NCI-H1092 (cell line): ENCODE data around the gene TNRC6C.

Experiments
- DNase-seq: peaks from one replicate; lab custom pipeline; 2025; lab: John Stamatoyannopoulos, UW

Gene TNRC6C

GRCh38 chr17:78082988-78083387 lies 124.5 kb downstream of the TNRC6C start:
- no peak for DNase-seq

- no peak for DNase-seq
Measured at GRCh38 chr17:78086740-78087139, 128.2 kb downstream of the TNRC6C start.

- no peak for DNase-seq
Measured at GRCh38 chr17:78088529-78088928, 130.0 kb downstream of the TNRC6C start.

GRCh38 chr17:78089576-78090281 lies 131.2 kb downstream of the TNRC6C start:
- no peak for DNase-seq

- DNase-seq, result no peak
Measured at GRCh38 chr17:78092794-78093324, 134.4 kb downstream of the TNRC6C start.

- no peak for DNase-seq
Measured at GRCh38 chr17:78095035-78095434, 136.5 kb downstream of the TNRC6C start.

- no peak for DNase-seq
Measured at GRCh38 chr17:78096093-78096492, 137.6 kb downstream of the TNRC6C start.

- no peak for DNase-seq
Measured at GRCh38 chr17:78101112-78101511, 142.6 kb downstream of the TNRC6C start.

- no peak for DNase-seq
Measured at GRCh38 chr17:78101542-78101941, 143.0 kb downstream of the TNRC6C start.

- DNase-seq, result no peak
Measured at GRCh38 chr17:78103311-78103710, 144.8 kb downstream of the TNRC6C start.

GRCh38 chr17:78104540-78104941 lies 146.0 kb downstream of the TNRC6C start:
- no peak for DNase-seq

GRCh38 chr17:78105101-78105500 lies 146.6 kb downstream of the TNRC6C start:
- no peak for DNase-seq

GRCh38 chr17:78105551-78105950 lies 147.0 kb downstream of the TNRC6C start:
- no peak for DNase-seq

- no peak for DNase-seq
Measured at GRCh38 chr17:78106211-78106610, 147.7 kb downstream of the TNRC6C start.

- DNase-seq, result no peak
Measured at GRCh38 chr17:78107457-78107856, 149.0 kb downstream of the TNRC6C start.

GRCh38 chr17:78107976-78108725 lies 149.6 kb downstream of the TNRC6C start:
- DNase-seq, result no peak

- DNase-seq, result no peak
Measured at GRCh38 chr17:78108726-78109488, 150.4 kb downstream of the TNRC6C start.

GRCh38 chr17:78109489-78109761 lies 150.9 kb downstream of the TNRC6C start:
- DNase-seq, result no peak

GRCh38 chr17:78110363-78111015 lies 152.0 kb downstream of the TNRC6C start:
- DNase-seq, result no peak

- no peak for DNase-seq
Measured at GRCh38 chr17:78111016-78111726, 152.7 kb downstream of the TNRC6C start.

- DNase-seq, result no peak
Measured at GRCh38 chr17:78111727-78112517, 153.4 kb downstream of the TNRC6C start.
